ENCODE measurements around the gene MEA1.

DNA sequence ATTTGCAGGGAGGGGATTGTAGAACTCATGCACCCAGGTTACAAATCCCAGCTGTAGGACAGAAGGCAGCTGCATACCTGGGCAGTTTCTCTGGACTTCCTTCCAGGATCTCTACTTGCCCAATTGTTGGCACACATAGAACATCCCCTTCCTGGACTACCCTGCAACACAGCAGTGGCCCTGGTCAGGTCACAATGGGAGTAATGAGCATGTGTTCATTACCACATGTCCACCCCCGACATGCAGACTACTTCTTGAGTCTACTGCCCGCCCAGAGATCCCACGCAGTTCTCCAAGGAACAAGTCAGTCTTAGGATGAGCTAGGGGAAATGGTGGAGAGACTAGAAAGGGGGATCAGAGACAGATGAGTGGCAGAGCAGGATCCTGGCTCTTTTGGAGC, 39.8 kb downstream of the MEA1 start:
- no peak for TF ChIP-seq SMC3 (IDR thresholded peaks at IDR 0.05; ENCODE audit: low read depth, low read length)
- TF ChIP-seq, protein P1, sequence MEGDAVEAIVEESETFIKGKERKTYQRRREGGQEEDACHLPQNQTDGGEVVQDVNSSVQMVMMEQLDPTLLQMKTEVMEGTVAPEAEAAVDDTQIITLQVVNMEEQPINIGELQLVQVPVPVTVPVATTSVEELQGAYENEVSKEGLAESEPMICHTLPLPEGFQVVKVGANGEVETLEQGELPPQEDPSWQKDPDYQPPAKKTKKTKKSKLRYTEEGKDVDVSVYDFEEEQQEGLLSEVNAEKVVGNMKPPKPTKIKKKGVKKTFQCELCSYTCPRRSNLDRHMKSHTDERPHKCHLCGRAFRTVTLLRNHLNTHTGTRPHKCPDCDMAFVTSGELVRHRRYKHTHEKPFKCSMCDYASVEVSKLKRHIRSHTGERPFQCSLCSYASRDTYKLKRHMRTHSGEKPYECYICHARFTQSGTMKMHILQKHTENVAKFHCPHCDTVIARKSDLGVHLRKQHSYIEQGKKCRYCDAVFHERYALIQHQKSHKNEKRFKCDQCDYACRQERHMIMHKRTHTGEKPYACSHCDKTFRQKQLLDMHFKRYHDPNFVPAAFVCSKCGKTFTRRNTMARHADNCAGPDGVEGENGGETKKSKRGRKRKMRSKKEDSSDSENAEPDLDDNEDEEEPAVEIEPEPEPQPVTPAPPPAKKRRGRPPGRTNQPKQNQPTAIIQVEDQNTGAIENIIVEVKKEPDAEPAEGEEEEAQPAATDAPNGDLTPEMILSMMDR (conservative IDR thresholded peaks at IDR 0.05; ENCODE audit: low read depth, low read length): no peak
- TF ChIP-seq POLR2A (IDR thresholded peaks at IDR 0.05; ENCODE audit: low read depth, low read length): no peak
- no peak for TF ChIP-seq CHD1 (IDR thresholded peaks at IDR 0.05; ENCODE audit: low read depth, low read length)
- no peak for TF ChIP-seq NFE2L2 (IDR thresholded peaks at IDR 0.05; ENCODE audit: low read depth, low read length)
- no peak for TF ChIP-seq BHLHE40 (IDR thresholded peaks at IDR 0.05; ENCODE audit: low read depth, low read length)
- TF ChIP-seq, protein P2, sequence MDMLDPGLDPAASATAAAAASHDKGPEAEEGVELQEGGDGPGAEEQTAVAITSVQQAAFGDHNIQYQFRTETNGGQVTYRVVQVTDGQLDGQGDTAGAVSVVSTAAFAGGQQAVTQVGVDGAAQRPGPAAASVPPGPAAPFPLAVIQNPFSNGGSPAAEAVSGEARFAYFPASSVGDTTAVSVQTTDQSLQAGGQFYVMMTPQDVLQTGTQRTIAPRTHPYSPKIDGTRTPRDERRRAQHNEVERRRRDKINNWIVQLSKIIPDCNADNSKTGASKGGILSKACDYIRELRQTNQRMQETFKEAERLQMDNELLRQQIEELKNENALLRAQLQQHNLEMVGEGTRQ (IDR thresholded peaks at IDR 0.05; ENCODE audit: low read depth, low read length): no peak
- no peak for TF ChIP-seq RCOR1 (IDR thresholded peaks at IDR 0.05; ENCODE audit: insufficient replicate concordance, low read length)
- TF ChIP-seq MAZ (IDR thresholded peaks at IDR 0.05; ENCODE audit: borderline replicate concordance, low read depth, low read length): no peak
- no peak for TF ChIP-seq FOS (IDR thresholded peaks at IDR 0.05; ENCODE audit: low read depth, low read length)
- TF ChIP-seq MXI1 (IDR thresholded peaks at IDR 0.05; ENCODE audit: borderline replicate concordance, low read depth, low read length): no peak
- no peak for TF ChIP-seq RAD21 (IDR thresholded peaks at IDR 0.05; ENCODE audit: low read length)
- TF ChIP-seq MAFK (IDR thresholded peaks at IDR 0.05; ENCODE audit: low read depth, low read length): no peak
- TF ChIP-seq, protein P3, sequence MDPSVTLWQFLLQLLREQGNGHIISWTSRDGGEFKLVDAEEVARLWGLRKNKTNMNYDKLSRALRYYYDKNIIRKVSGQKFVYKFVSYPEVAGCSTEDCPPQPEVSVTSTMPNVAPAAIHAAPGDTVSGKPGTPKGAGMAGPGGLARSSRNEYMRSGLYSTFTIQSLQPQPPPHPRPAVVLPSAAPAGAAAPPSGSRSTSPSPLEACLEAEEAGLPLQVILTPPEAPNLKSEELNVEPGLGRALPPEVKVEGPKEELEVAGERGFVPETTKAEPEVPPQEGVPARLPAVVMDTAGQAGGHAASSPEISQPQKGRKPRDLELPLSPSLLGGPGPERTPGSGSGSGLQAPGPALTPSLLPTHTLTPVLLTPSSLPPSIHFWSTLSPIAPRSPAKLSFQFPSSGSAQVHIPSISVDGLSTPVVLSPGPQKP (IDR thresholded peaks at IDR 0.05; ENCODE audit: borderline replicate concordance, low read depth, low read length): no peak

Measured in IMR-90 (cell line).